GM19023 (cell line): ENCODE measurements around the gene ZNF891.

Experiments
- ATAC-seq: cut with Tn5 transposase; IDR thresholded peaks from one replicate; pipeline ENCODE4 v1.9.1; 2021; ENCODE audit warnings: mild to moderate bottlenecking, moderate library complexity; ENCODE audit not compliant: unreplicated experiment

Gene ZNF891

DNA sequence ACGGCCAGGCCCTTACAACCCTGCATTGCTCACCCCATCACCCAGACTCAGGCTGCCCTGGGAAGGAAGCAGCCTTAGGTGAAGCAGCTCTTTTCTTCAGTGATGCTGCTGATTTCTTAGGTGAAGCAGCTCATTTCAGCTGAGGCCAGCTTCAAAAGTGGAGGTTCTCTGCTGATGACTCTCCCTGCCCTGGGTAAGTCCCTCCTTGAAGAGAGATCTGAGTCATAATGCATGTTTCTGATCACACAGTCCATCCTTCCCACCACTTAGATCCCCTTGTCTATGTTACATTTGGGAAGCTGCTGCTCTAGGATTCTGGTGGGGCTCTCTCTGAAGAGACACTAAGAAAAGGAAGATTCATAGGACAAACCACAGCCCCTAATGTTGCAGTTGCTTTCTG lies 66.5 kb downstream of the ZNF891 start:
- ATAC-seq: no peak

DNA sequence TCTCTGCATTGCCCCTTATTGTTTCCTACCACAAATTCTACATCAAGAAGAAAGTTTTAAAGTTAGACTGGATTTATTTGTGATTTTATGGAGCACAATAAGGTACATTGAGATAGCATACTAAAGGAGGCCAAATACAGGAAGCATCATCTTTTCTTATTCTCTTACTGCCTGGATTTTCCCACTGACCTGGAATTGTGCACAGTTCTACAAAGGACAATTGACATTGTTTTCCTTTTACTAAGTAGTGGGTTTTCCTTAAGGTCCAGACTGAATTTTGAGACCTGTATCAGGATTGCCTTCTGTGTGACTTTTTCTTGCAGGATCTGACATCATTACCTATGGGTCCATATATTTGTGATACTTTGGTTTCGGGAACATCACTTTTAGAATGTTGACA lies 68.1 kb downstream of the ZNF891 start:
- no peak for ATAC-seq

DNA sequence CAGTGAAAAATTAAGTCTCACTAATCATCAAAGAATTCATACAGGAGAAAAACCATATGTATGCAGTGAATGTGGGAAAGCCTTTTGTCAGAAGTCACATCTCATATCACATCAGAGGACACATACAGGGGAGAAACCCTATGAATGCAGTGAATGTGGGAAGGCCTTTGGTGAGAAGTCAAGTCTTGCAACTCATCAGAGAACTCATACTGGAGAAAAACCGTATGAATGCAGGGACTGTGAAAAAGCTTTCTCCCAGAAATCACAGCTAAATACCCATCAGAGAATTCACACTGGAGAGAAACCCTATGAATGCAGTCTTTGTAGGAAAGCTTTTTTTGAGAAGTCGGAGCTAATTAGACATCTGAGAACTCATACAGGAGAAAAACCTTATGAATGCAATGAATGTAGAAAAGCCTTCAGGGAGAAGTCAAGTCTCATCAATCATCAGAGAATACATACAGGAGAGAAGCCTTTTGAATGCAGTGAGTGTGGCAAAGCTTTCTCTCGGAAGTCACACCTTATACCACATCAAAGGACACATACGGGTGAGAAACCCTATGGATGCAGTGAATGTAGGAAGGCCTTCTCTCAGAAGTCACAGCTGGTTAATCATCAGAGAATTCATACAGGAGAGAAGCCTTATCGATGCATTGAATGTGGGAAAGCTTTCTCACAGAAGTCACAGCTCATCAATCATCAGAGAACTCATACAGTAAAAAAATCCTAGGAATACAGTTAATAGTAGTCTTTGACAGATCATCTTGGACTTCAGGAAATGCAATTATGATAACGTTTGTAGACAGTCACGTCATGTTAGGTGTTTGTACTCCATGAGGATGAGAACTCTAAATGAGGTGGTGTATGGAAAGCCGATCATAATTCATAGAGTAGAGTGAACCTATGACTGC lies 71.6 kb downstream of the ZNF891 start:
- ATAC-seq: no peak

DNA sequence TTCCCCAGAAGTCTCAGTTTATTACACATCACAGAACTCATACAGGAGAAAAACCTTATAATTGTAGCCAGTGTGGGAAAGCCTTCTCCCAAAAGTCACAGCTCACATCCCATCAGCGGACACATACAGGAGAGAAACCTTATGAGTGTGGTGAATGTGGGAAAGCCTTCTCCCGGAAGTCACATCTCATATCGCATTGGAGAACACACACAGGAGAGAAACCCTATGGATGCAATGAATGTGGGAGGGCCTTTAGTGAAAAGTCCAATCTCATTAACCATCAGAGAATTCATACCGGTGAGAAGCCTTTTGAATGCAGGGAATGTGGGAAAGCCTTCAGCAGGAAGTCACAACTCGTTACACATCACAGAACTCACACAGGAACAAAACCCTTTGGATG lies 72.6 kb downstream of the ZNF891 start:
- ATAC-seq: no peak
